HCT116 (cell line): ENCODE measurements around the gene GNAS. TPM values are rescaled to one million over a fixed set of nuclear protein-coding genes. Genes with fewer than 3 reads are reported as not detected.

ENCODE experiments used
- ATAC-seq: fragments of 200-7000 bp; cut with Tn5 transposase; 2 replicates; pipeline ENCODE4 v1.9.1; 2020; ENCODE audit warnings: mild to moderate bottlenecking, moderate library complexity
- BruUV-seq: library from RNA; stranded (reverse); fragments of 400-500 nt; replicated peaks from 2 replicates; lab custom pipeline; 2021; lab: Mats Ljungman, UMichigan
- CTCF ChIA-PET: fragments of 300-600 bp; sonication (Branson Sonifier 250); formaldehyde crosslinking; loops from one replicate; lab custom pipeline; 2021; ENCODE audit warnings: antibody characterized with exemption; lab: Charles Lee
- POLR2A ChIA-PET: fragments of 300-600, 350-600 bp; sonication (Branson Sonifier 250); formaldehyde crosslinking; loops from one replicate; lab custom pipeline; 2021; ENCODE audit warnings: antibody characterized with exemption; lab: Charles Lee
- RAD21 ChIA-PET, 2 experiments: fragments of 300-600 bp; sonication (Branson Sonifier 250); formaldehyde crosslinking; loops; one replicate each; lab custom pipeline; 2023; ENCODE audit warnings: low total read pairs in 2 of 2; ENCODE audit not compliant: uncharacterized antibody in 2 of 2, unreplicated experiment in 2 of 2, low non-redundant PET in 1 of 2; lab: Charles Lee
- DNase-seq: peaks from one replicate; pipeline ENCODE4 v3.0.0-alpha.2; 2010; ENCODE audit warnings: low read depth, low spot score
- H2AFZ ChIP-seq: fragments of 200-600 bp; shearing (Covaris generic), sonication (generic); 2 replicates; pipeline ENCODE4 v1.6.1; 2017; ENCODE audit warnings: low read depth, mixed run types, mixed read lengths, antibody characterized with exemption, low read length; ENCODE audit not compliant: poor library complexity, severe bottlenecking
- H3K27ac ChIP-seq: 2 replicates; pipeline ENCODE4 v1.5.1; 2012; ENCODE audit warnings: low read depth, low read length
- H3K27me3 ChIP-seq: fragments of 200-600 bp; sonication (generic); 2 replicates; pipeline ENCODE4 v1.6.1; 2016; ENCODE audit warnings: mixed run types, low read length, mixed read lengths; ENCODE audit not compliant: insufficient read depth
- H3K36me3 ChIP-seq, 2 experiments: fragments of 200-500 bp in 1 of 2; fragments of 200-600 bp in 1 of 2; sonication (Bioruptor generic) in 1 of 2; sonication (generic) in 1 of 2; 2 replicates each; pipeline versions ENCODE4 v1.5.1 to v1.6.1; 2014 to 2016; ENCODE audit warnings: low read length in 2 of 2, inconsistent platforms in 1 of 2, mixed read lengths in 1 of 2, mixed run types in 1 of 2; ENCODE audit not compliant: insufficient read depth in 2 of 2, control insufficient read depth in 1 of 2
- H3K4me1 ChIP-seq, 2 experiments: fragments of 200-600 bp in 1 of 2; sonication (generic) in 1 of 2; 2 replicates each; pipeline versions ENCODE4 v1.5.1 to v1.6.1; 2012 to 2017; ENCODE audit warnings: low read length in 2 of 2, inconsistent platforms in 1 of 2, mild to moderate bottlenecking in 1 of 2, mixed read lengths in 1 of 2, mixed run types in 1 of 2, moderate library complexity in 1 of 2; ENCODE audit not compliant: insufficient read depth in 2 of 2, control insufficient read depth in 1 of 2
- H3K4me2 ChIP-seq: fragments of 200-600 bp; sonication (generic); 2 replicates; pipeline ENCODE4 v1.6.1; 2017; ENCODE audit warnings: mixed run types, low read length, mixed read lengths
- H3K4me3 ChIP-seq, 2 experiments: fragments of 200-600 bp in 1 of 2; sonication (generic) in 1 of 2; replicated peaks in 1 of 2; 2 replicates each; pipeline ENCODE4 v1.5.1; 2011 to 2016; ENCODE audit warnings: low read length in 2 of 2, control low read depth in 1 of 2, low read depth in 1 of 2, mild to moderate bottlenecking in 1 of 2, mixed read lengths in 1 of 2, mixed run types in 1 of 2
- H3K79me2 ChIP-seq: fragments of 200-600 bp; sonication (generic); 2 replicates; pipeline ENCODE4 v1.6.1; 2017; ENCODE audit warnings: mild to moderate bottlenecking, mixed run types, low read length, moderate library complexity, mixed read lengths; ENCODE audit not compliant: insufficient read depth
- H3K9ac ChIP-seq: fragments of 200-600 bp; sonication (generic); 2 replicates; pipeline ENCODE4 v1.6.1; 2016; ENCODE audit warnings: low read length, mixed read lengths
- H3K9me2 ChIP-seq: fragments of 200-600 bp; sonication (generic), shearing (Covaris generic); 2 replicates; pipeline ENCODE4 v1.6.1; 2017; ENCODE audit warnings: mixed run types, mild to moderate bottlenecking, moderate library complexity; ENCODE audit not compliant: insufficient read depth
- H3K9me3 ChIP-seq, 2 experiments: fragments of 200-500 bp in 1 of 2; fragments of 200-600 bp in 1 of 2; sonication (Bioruptor generic) in 1 of 2; sonication (generic) in 1 of 2; 2 replicates each; pipeline ENCODE4 v1.6.1; 2014 to 2017; ENCODE audit warnings: low read length in 2 of 2, mixed read lengths in 2 of 2, inconsistent platforms in 1 of 2, low read depth in 1 of 2, mild to moderate bottlenecking in 1 of 2, mixed run types in 1 of 2, moderate library complexity in 1 of 2; ENCODE audit not compliant: control insufficient read depth in 1 of 2, insufficient read depth in 1 of 2
- H4K20me1 ChIP-seq: fragments of 200-600 bp; sonication (generic), shearing (Covaris generic); 2 replicates; pipeline ENCODE4 v1.6.1; 2017; ENCODE audit warnings: mixed run types, mild to moderate bottlenecking, moderate library complexity; ENCODE audit not compliant: insufficient read depth
- CBX3 ChIP-seq: IDR thresholded peaks from 2 replicates; pipeline ENCODE4 v1.6.1; 2012; ENCODE audit warnings: low read depth
- CEBPB ChIP-seq: IDR thresholded peaks from 2 replicates; pipeline ENCODE4 v1.6.1; 2012; ENCODE audit warnings: low read depth
- EGR1 ChIP-seq: IDR thresholded peaks from 2 replicates; pipeline ENCODE4 v1.6.1; 2012; ENCODE audit warnings: low read depth
- ELF1 ChIP-seq: IDR thresholded peaks from 2 replicates; pipeline ENCODE4 v1.6.1; 2012; ENCODE audit warnings: low read depth, borderline replicate concordance
- EZH2 ChIP-seq: fragments of 200-600 bp; sonication (generic); IDR thresholded peaks from 2 replicates; pipeline ENCODE4 v1.6.1; 2017; ENCODE audit warnings: antibody characterized with exemption, mixed run types
- EZH2phosphoT487 ChIP-seq: fragments of 200-600 bp; IDR thresholded peaks from 2 replicates; pipeline ENCODE4 v1.6.1; 2018; ENCODE audit warnings: antibody characterized with exemption, borderline replicate concordance
- JUND ChIP-seq: IDR thresholded peaks from 2 replicates; pipeline ENCODE4 v1.6.1; 2012
- POLR2AphosphoS5 ChIP-seq: IDR thresholded peaks from 2 replicates; pipeline ENCODE4 v1.6.1; 2011; ENCODE audit warnings: mild to moderate bottlenecking, low read depth, low read length, moderate library complexity
- YY1 ChIP-seq: IDR thresholded peaks from 2 replicates; pipeline ENCODE4 v1.6.1; 2011; ENCODE audit warnings: low read length, low read depth, moderate library complexity, mild to moderate bottlenecking; ENCODE audit not compliant: insufficient replicate concordance; ENCODE audit errors: extremely low read depth
- ZFX ChIP-seq: fragments of 450-650 bp; IDR thresholded peaks from 2 replicates; pipeline ENCODE4 v1.6.1; 2017
- ZNF274 ChIP-seq: fragments of 200-500 bp; sonication (Bioruptor generic); IDR thresholded peaks from 2 replicates; pipeline ENCODE4 v1.6.1; 2014; ENCODE audit warnings: mild to moderate bottlenecking, low read depth, low read length, inconsistent platforms
- intact Hi-C: fragments of 100-400 bp; cut with micrococcal nuclease; formaldehyde crosslinking; loops from 2 replicates; pipeline ENCODE4 v1.10.0; 2022
- total RNA-seq: library from RNA; stranded (reverse); gene quantifications from one replicate; pipeline ENCODE4 v1.2.1, GENCODE V29; 2021; ENCODE audit not compliant: unreplicated experiment
- TF ChIP-seq, protein P1 (sequence below), 3 experiments: fragments of 200-600 bp in 1 of 3; sonication (generic) in 1 of 3; IDR thresholded peaks in 2 of 3; conservative IDR thresholded peaks in 1 of 3; 2 replicates each; pipeline ENCODE4 v1.5.1; 2012 to 2017; ENCODE audit warnings: low read depth in 2 of 3, low read length in 2 of 3, antibody characterized with exemption in 1 of 3, borderline replicate concordance in 1 of 3, control low read depth in 1 of 3, mild to moderate bottlenecking in 1 of 3, mixed read lengths in 1 of 3, mixed run types in 1 of 3, moderate library complexity in 1 of 3; ENCODE audit not compliant: insufficient read depth in 1 of 3
- TF ChIP-seq, protein P2 (sequence below): IDR thresholded peaks from 2 replicates; pipeline ENCODE4 v1.6.1; 2012; ENCODE audit warnings: low read depth

Gene GNAS
- total RNA-seq, 1 experiment from 2014 or later, result 699 TPM

DNA sequence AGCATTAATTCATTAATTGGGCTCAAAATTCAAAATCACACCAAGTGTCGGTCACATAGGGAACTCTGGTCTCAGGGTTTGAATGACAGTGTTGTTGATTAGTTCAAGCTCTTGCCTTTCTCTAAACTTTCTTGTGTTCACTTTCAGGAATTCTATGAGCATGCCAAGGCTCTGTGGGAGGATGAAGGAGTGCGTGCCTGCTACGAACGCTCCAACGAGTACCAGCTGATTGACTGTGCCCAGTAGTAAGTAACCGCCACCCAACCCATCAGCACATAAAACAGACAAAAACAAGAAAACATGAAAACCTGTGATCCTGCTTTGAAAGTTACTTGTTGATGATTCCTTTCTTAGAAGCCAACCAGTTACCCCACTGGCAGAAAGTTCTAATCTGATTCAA, 52.7 kb downstream of the GNAS start:
- Histone ChIP-seq H4K20me1 (peaks cover 15% of the 10 kb centered on the region; the same call in 1 of the 2 replicates), H3K27me3 (no peaks in the 10 kb centered on the region), H3K27ac (no peak overlapping the region), H3K36me3 (peaks cover 60 to 72% of the 10 kb centered on the region in 2 experiments), H3K4me2 (no peak overlapping the region), H2AFZ (no peak overlapping the region), H3K79me2 (peaks cover 64% of the 10 kb centered on the region), H3K9me3 (no peaks in the 10 kb centered on the region), H3K4me1 (peaks cover 18 to 20% of the 10 kb centered on the region in 2 experiments), H3K4me3 (no peak overlapping the region), H3K9me2 (no peaks in the 10 kb centered on the region), H3K9ac (no peak overlapping the region)
- no TSS peak for BruUV-seq
- RAD21 ChIA-PET, result no interaction called here
- ATAC-seq, result no peak
- TF ChIP-seq EGR1 (no peak), ZFX (no peak), JUND (no peak), YY1 (no peak), CBX3 (no peak), EZH2 (no peak), EZH2phosphoT487 (no peak), POLR2AphosphoS5 (no peak), CEBPB (no peak), ZNF274 (no peak), ELF1 (no peak)
- TF ChIP-seq, protein P1, sequence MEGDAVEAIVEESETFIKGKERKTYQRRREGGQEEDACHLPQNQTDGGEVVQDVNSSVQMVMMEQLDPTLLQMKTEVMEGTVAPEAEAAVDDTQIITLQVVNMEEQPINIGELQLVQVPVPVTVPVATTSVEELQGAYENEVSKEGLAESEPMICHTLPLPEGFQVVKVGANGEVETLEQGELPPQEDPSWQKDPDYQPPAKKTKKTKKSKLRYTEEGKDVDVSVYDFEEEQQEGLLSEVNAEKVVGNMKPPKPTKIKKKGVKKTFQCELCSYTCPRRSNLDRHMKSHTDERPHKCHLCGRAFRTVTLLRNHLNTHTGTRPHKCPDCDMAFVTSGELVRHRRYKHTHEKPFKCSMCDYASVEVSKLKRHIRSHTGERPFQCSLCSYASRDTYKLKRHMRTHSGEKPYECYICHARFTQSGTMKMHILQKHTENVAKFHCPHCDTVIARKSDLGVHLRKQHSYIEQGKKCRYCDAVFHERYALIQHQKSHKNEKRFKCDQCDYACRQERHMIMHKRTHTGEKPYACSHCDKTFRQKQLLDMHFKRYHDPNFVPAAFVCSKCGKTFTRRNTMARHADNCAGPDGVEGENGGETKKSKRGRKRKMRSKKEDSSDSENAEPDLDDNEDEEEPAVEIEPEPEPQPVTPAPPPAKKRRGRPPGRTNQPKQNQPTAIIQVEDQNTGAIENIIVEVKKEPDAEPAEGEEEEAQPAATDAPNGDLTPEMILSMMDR (IDR thresholded peaks at IDR 0.05 in 2 of 3, conservative IDR thresholded peaks at IDR 0.05 in 1 of 3; ENCODE audit: borderline replicate concordance in 1 of 3, insufficient read depth in 1 of 3, low read depth in 2 of 3, low read length in 2 of 3), result no peak
- TF ChIP-seq, protein P2, sequence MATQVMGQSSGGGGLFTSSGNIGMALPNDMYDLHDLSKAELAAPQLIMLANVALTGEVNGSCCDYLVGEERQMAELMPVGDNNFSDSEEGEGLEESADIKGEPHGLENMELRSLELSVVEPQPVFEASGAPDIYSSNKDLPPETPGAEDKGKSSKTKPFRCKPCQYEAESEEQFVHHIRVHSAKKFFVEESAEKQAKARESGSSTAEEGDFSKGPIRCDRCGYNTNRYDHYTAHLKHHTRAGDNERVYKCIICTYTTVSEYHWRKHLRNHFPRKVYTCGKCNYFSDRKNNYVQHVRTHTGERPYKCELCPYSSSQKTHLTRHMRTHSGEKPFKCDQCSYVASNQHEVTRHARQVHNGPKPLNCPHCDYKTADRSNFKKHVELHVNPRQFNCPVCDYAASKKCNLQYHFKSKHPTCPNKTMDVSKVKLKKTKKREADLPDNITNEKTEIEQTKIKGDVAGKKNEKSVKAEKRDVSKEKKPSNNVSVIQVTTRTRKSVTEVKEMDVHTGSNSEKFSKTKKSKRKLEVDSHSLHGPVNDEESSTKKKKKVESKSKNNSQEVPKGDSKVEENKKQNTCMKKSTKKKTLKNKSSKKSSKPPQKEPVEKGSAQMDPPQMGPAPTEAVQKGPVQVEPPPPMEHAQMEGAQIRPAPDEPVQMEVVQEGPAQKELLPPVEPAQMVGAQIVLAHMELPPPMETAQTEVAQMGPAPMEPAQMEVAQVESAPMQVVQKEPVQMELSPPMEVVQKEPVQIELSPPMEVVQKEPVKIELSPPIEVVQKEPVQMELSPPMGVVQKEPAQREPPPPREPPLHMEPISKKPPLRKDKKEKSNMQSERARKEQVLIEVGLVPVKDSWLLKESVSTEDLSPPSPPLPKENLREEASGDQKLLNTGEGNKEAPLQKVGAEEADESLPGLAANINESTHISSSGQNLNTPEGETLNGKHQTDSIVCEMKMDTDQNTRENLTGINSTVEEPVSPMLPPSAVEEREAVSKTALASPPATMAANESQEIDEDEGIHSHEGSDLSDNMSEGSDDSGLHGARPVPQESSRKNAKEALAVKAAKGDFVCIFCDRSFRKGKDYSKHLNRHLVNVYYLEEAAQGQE, result no peak
- intact Hi-C loops, result loop anchor here (10.0 kb wide), 1 partner anchor 80 kb away; the partner anchor contains the start of gene NELFCD
- POLR2A ChIA-PET, result no interaction called here
- CTCF ChIA-PET, result no interaction called here
- no peak for DNase-seq
